A673 (cell line): ENCODE data around the gene MCRIP1.

Source experiments
- CTCF ChIP-seq: fragments of 300-800, 200-600 bp; sonication (generic); conservative IDR thresholded peaks from 2 replicates; pipeline ENCODE4 v1.5.1; 2017; ENCODE audit warnings: low read depth, mild to moderate bottlenecking, antibody characterized with exemption, low read length, moderate library complexity, mixed read lengths
- EZH2 ChIP-seq: fragments of 200-600 bp; sonication (generic); IDR thresholded peaks from 2 replicates; pipeline ENCODE4 v1.6.1; 2017; ENCODE audit warnings: borderline replicate concordance, low read depth, mild to moderate bottlenecking, mixed read lengths, antibody characterized with exemption, low read length; ENCODE audit not compliant: poor library complexity, severe bottlenecking

- no peak for TF ChIP-seq CTCF
- no peak for TF ChIP-seq EZH2
Measured at GRCh38 chr17:81879121-81879520, 46.0 kb upstream of the MCRIP1 start.
